CD4-positive, alpha-beta T cell (primary cell): ENCODE measurements around the gene CCL25. TPM values are rescaled to one million over a fixed set of nuclear protein-coding genes. Genes with fewer than 3 reads are reported as not detected.
A peak's percentile ranks its signal among the peaks of the same experiment; 100 is the strongest.

ENCODE experiments used
- ATAC-seq: fragments of 200-7000 bp; cut with Tn5 transposase; one replicate; pipeline ENCODE4 v1.10.0; 2022; ENCODE audit warnings: mild to moderate bottlenecking; ENCODE audit not compliant: poor library complexity
- CTCF ChIA-PET: fragments of 350-600 bp; sonication (Branson Sonifier 250); formaldehyde crosslinking; loops from one replicate; lab custom pipeline; 2021; ENCODE audit warnings: antibody characterized with exemption, inconsistent platforms; lab: Charles Lee
- POLR2A ChIA-PET: fragments of 350-600 bp; sonication (Branson Sonifier 250); formaldehyde crosslinking; loops from one replicate; lab custom pipeline; 2021; ENCODE audit warnings: antibody characterized with exemption, inconsistent platforms; lab: Charles Lee
- DNase-seq, 14 experiments: peaks; one replicate each; pipeline ENCODE4 v3.0.0-alpha.2; 2013 to 2020; ENCODE audit warnings: mixed read lengths in 2 of 14
- H3K27ac ChIP-seq, 2 donors: one replicate each; pipeline versions ENCODE4 v1.5.1 to v1.7.0; 2013; ENCODE audit warnings: low read length in 2 of 2, low read depth in 1 of 2, mild to moderate bottlenecking in 1 of 2
- H3K27me3 ChIP-seq, 2 experiments: 1 replicate in 1 of 2; 2 replicates in 1 of 2; pipeline versions ENCODE4 v1.6.1 to v1.7.0; 2013; ENCODE audit warnings: low read length in 2 of 2, control low read depth in 1 of 2, mild to moderate bottlenecking in 1 of 2, moderate library complexity in 1 of 2; ENCODE audit not compliant: insufficient read depth in 2 of 2, control insufficient read depth in 1 of 2
- H3K36me3 ChIP-seq: one replicate; pipeline ENCODE4 v1.6.1; 2013; ENCODE audit warnings: low read length, control low read depth; ENCODE audit not compliant: insufficient read depth
- H3K4me1 ChIP-seq: one replicate; pipeline ENCODE4 v1.6.1; 2013; ENCODE audit warnings: low read length, control low read depth; ENCODE audit not compliant: insufficient read depth
- H3K4me3 ChIP-seq: one replicate; pipeline ENCODE4 v1.5.1; 2013; ENCODE audit warnings: mild to moderate bottlenecking, low read length, moderate library complexity
- H3K9me3 ChIP-seq, 2 experiments: 1 replicate in 1 of 2; 2 replicates in 1 of 2; pipeline versions ENCODE4 v1.6.1 to v1.7.0; 2013; ENCODE audit warnings: low read length in 2 of 2, mild to moderate bottlenecking in 2 of 2, control low read depth in 1 of 2, moderate library complexity in 1 of 2; ENCODE audit not compliant: control insufficient read depth in 1 of 2, insufficient read depth in 1 of 2
- H3K27ac Mint-ChIP-seq: one replicate; pipeline ENCODE4 v1.8.0; 2020; ENCODE audit warnings: mixed read lengths
- H3K27me3 Mint-ChIP-seq: one replicate; pipeline ENCODE4 v1.8.0; 2021; ENCODE audit warnings: mixed read lengths
- H3K36me3 Mint-ChIP-seq: one replicate; pipeline ENCODE4 v1.8.0; 2021; ENCODE audit warnings: low read depth, mixed read lengths
- H3K4me1 Mint-ChIP-seq: one replicate; pipeline ENCODE4 v1.8.0; 2021; ENCODE audit warnings: low read depth, mixed read lengths
- H3K4me3 Mint-ChIP-seq: one replicate; pipeline ENCODE4 v1.8.0; 2020; ENCODE audit warnings: mild to moderate bottlenecking, mixed read lengths
- H3K9me3 Mint-ChIP-seq: one replicate; pipeline ENCODE4 v1.8.0; 2020; ENCODE audit warnings: mixed read lengths
- intact Hi-C, 2 experiments: fragments of 100-400 bp; cut with DNase I in 1 of 2; cut with micrococcal nuclease in 1 of 2; formaldehyde crosslinking; loops; one replicate each; pipeline versions ENCODE4 v1.15.1 to v1.9.0; 2023 to 2025; cut with DNase I, micrococcal nuclease
- total RNA-seq, 174 experiments: library from RNA in 2 of 174; stranded (reverse) in 2 of 174; gene quantifications; one replicate each; pipeline ENCODE4 v1.2.3 and lab custom pipeline; 2021 to 2026
- TF ChIP-seq, protein P1 (sequence below): fragments of 200-600 bp; IDR thresholded peaks from one replicate; pipeline ENCODE4 v1.8.0; 2022; ENCODE audit warnings: antibody characterized with exemption, mild to moderate bottlenecking

CCL25 gene
- total RNA-seq, 2 experiments from 2014 or later, result not detected

DNA sequence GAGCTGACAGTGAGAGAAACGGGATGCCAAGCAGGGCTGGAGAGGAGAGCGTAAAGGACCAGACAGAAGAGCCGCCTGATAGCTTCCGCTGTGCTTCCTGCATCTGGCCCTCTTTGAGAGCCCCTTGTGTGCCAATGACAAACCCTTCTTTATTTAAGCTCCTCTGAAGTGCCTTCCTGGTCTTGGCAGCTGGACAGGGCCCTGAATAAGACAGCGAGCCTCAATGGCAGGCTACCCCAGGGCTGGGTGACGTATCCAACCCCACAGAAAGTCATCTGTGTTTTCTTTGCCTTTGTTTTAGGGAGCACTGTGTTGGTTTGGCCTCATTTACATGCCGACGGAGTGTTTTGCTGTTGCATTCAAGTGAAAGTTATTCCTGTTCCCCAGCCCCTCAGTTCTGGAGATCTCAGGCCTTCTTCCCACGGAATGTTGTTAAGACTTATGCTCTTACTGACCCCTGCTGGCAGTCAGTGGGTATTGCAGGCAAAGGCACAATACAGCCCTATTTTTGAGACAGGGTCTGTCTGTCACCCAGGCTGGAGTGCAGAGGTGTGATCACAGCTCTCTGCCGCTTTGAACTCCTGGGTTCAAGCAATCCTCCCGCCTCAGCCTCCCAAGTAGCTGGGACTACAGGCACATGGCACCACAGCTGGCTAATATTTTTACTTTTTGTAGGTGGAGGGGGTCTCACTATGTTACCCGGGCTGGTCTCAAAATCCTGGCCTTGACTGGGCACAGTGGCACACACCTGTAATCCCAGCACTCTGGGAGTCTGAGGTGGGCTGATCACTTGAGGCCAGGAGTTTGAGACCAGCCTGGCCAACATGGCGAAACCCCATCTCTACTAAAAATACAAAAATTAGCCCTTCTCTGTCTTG is 16.8 kb downstream of the CCL25 start:
- ATAC-seq, result no peak
- ChIA-PET CTCF (no interaction called here), POLR2A (no interaction called here)
- TF ChIP-seq, protein P1, sequence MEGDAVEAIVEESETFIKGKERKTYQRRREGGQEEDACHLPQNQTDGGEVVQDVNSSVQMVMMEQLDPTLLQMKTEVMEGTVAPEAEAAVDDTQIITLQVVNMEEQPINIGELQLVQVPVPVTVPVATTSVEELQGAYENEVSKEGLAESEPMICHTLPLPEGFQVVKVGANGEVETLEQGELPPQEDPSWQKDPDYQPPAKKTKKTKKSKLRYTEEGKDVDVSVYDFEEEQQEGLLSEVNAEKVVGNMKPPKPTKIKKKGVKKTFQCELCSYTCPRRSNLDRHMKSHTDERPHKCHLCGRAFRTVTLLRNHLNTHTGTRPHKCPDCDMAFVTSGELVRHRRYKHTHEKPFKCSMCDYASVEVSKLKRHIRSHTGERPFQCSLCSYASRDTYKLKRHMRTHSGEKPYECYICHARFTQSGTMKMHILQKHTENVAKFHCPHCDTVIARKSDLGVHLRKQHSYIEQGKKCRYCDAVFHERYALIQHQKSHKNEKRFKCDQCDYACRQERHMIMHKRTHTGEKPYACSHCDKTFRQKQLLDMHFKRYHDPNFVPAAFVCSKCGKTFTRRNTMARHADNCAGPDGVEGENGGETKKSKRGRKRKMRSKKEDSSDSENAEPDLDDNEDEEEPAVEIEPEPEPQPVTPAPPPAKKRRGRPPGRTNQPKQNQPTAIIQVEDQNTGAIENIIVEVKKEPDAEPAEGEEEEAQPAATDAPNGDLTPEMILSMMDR, result peak; percentile 27
- peak in 1 of 14 experiments; percentile 25 for DNase-seq
- no peaks in the 10 kb centered on the region for H3K36me3 ChIP-seq
- Mint-ChIP-seq H3K4me1 (peaks cover 7% of the 10 kb centered on the region), H3K9me3 (peaks cover 7% of the 10 kb centered on the region), H3K27ac (no peak overlapping the region), H3K36me3 (no peaks in the 10 kb centered on the region), H3K4me3 (no peak overlapping the region), H3K27me3 (peaks cover 4% of the 10 kb centered on the region)
- H3K9me3 ChIP-seq, result peaks cover 16 to 46% of the 10 kb centered on the region in 2 experiments
- no peak overlapping the region for H3K4me3 ChIP-seq
- no peaks in the 10 kb centered on the region for H3K4me1 ChIP-seq
- intact Hi-C loops, result no loop called here
- H3K27ac ChIP-seq, result no peak overlapping the region
- H3K27me3 ChIP-seq, result peaks cover 0 to 7% of the 10 kb centered on the region in 2 experiments

DNA sequence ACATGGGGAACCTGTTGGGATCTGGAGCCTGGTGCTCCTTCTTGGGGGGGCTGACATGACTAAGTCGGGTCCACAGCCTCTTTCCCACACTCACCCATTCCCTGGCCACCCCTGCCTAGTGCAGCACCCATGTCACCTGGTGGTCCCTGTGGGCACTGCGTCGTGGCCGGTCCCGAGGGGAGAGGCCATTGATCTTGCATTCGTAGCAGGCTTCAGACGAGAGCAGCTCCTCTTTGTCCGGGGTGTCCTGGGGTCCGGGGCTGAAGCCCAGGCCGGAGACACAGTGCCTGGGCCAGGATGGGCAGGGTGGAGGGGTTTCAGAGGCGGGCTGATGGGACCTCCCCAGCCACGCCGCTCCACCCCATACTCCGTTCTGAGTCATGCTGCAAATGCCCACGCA is 19.4 kb downstream of the CCL25 start:
- Histone ChIP-seq H3K4me3 (no peak overlapping the region), H3K36me3 (no peaks in the 10 kb centered on the region), H3K27ac (no peak overlapping the region), H3K4me1 (no peaks in the 10 kb centered on the region), H3K27me3 (peaks cover 0 to 7% of the 10 kb centered on the region in 2 experiments), H3K9me3 (peaks cover 16 to 54% of the 10 kb centered on the region in 2 experiments)
- Mint-ChIP-seq H3K4me3 (no peak overlapping the region), H3K27me3 (peaks cover 4% of the 10 kb centered on the region), H3K9me3 (peaks cover 8% of the 10 kb centered on the region), H3K27ac (no peak overlapping the region), H3K4me1 (peaks cover 7% of the 10 kb centered on the region), H3K36me3 (no peaks in the 10 kb centered on the region)
- TF ChIP-seq, protein P1, result no peak
- intact Hi-C loops, result no loop called here
- ChIA-PET CTCF (no interaction called here), POLR2A (no interaction called here)
- DNase-seq (no peak), ATAC-seq (no peak)

DNA sequence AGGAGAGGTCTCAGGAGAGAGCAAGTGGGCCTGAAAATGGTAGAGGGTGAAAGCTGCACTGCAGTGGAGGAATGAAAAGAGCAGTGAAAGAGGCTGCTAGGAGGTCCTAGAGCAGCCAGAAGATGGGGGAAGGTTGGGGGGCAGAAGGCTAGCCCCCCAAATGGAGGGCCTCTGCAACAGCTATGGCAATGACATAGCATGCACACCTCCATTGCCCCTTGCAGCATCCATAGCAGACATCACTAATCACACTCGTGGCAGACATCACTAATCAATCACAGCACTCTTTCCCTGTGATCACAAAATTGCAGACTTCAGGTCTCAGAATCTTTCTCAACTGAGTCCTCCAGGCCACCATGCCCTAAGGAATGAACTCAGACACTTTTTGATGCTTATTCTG is 21.9 kb downstream of the CCL25 start:
- H3K27ac Mint-ChIP-seq, result no peak overlapping the region
- no peak overlapping the region for H3K4me3 Mint-ChIP-seq
- CTCF ChIA-PET, result no interaction called here

More for the DNA sequence above, 21.9 kb downstream of the CCL25 start:
- DNase-seq (no peak), ATAC-seq (no peak)
- Histone ChIP-seq H3K4me3 (no peak overlapping the region), H3K4me1 (no peaks in the 10 kb centered on the region), H3K27me3 (peaks cover 0 to 7% of the 10 kb centered on the region in 2 experiments), H3K36me3 (no peaks in the 10 kb centered on the region), H3K27ac (no peak overlapping the region), H3K9me3 (peaks cover 11 to 44% of the 10 kb centered on the region in 2 experiments)
- peaks cover 8% of the 10 kb centered on the region for H3K9me3 Mint-ChIP-seq
- no peaks in the 10 kb centered on the region for H3K36me3 Mint-ChIP-seq
- intact Hi-C loops, result no loop called here
- peaks cover 4% of the 10 kb centered on the region for H3K27me3 Mint-ChIP-seq
- POLR2A ChIA-PET, result no interaction called here
- peaks cover 7% of the 10 kb centered on the region for H3K4me1 Mint-ChIP-seq
- TF ChIP-seq, protein P1, result no peak
